Kidney (tissue), 14 donors: ENCODE measurements around the gene CYP1A1. TPM values are rescaled to one million over a fixed set of nuclear protein-coding genes. Genes with fewer than 3 reads are reported as not detected.

ENCODE experiments used
- DNase-seq, 5 donors: peaks; one replicate each; pipeline ENCODE4 v3.0.0-alpha.2; 2013 to 2020
- FAIRE-seq: peaks from 2 replicates; lab custom pipeline; 2012; peaks lifted over from hg19 to GRCh38; lab: Jason Lieb, UNC
- H3K27ac ChIP-seq, 2 donors: one replicate each; pipeline ENCODE4 v1.7.0; 2013; ENCODE audit warnings: low read depth in 2 of 2, low read length in 2 of 2, inconsistent platforms in 1 of 2
- H3K27me3 ChIP-seq: one replicate; pipeline ENCODE4 v1.7.1; 2013; ENCODE audit warnings: low read length, inconsistent platforms; ENCODE audit not compliant: control insufficient read depth, insufficient read depth
- H3K36me3 ChIP-seq, 3 donors: one replicate each; pipeline versions ENCODE4 v1.7.0 to v1.7.1; 2013; ENCODE audit warnings: low read length in 3 of 3, control low read depth in 1 of 3, inconsistent platforms in 1 of 3; ENCODE audit not compliant: insufficient read depth in 3 of 3, control insufficient read depth in 2 of 3
- H3K4me1 ChIP-seq, 3 donors: one replicate each; pipeline versions ENCODE4 v1.7.0 to v1.7.1; 2013; ENCODE audit warnings: low read length in 3 of 3, inconsistent platforms in 1 of 3, low read depth in 1 of 3; ENCODE audit not compliant: control insufficient read depth in 2 of 3, insufficient read depth in 2 of 3
- H3K4me3 ChIP-seq, 3 donors: one replicate each; pipeline versions ENCODE4 v1.7.0 to v1.8.1; 2013; ENCODE audit warnings: low read length in 3 of 3, control low read depth in 1 of 3, inconsistent platforms in 1 of 3
- H3K9ac ChIP-seq, 3 donors: one replicate each; pipeline versions ENCODE4 v1.7.0 to v1.7.1; 2013; ENCODE audit warnings: low read length in 3 of 3, control low read depth in 1 of 3, inconsistent platforms in 1 of 3
- H3K9me3 ChIP-seq, 3 donors: one replicate each; pipeline versions ENCODE4 v1.7.0 to v1.7.1; 2013; ENCODE audit warnings: low read length in 3 of 3, control low read depth in 1 of 3, inconsistent platforms in 1 of 3; ENCODE audit not compliant: control insufficient read depth in 2 of 3, insufficient read depth in 1 of 3
- intact Hi-C: fragments of 100-400 bp; cut with DNase I; formaldehyde crosslinking; loops from one replicate; pipeline ENCODE4 v1.11.1; 2022
- polyA plus RNA-seq: library from polyadenylated mRNA; stranded (reverse); fragments of 350-450 nt; fragmentation: Illumina TruSeq; extraction: RNeasy Lipid Tissue Mini Kit (QIAGEN cat#74804); gene quantifications from one replicate; pipeline ENCODE4 v1.2.3, GENCODE V29; 2014; ENCODE audit warnings: low read depth, low replicate concordance; ENCODE audit not compliant: insufficient read depth
- total RNA-seq: library from RNA; stranded (reverse); fragmentation: NEBNext Ultra II Directional; extraction: Animal tissue kit (Norgen Biotek cat#: 25700); gene quantifications from one replicate; pipeline ENCODE4 v1.2.1, GENCODE V29; 2021
- TF ChIP-seq, protein P1 (sequence below): IDR thresholded peaks from 3 replicates; pipeline ENCODE4 v1.5.1; 2012; ENCODE audit warnings: mild to moderate bottlenecking, moderate library complexity, borderline replicate concordance; ENCODE audit not compliant: insufficient read depth; ENCODE audit errors: extremely low read depth
- donor health status: control.
- donor health status: control.
- donor health status: control.
- donor health status: control.
- donor health status: control.
- donor health status: DM: yes; HTN: yes; CAD: no.
- donor health status: Normal renal cell carcinoma (clear cell type).

The CYP1A1 gene
- total and polyA plus RNA-seq, 2 donors from 2014 or later, result 0.13 to 0.26 TPM

DNA sequence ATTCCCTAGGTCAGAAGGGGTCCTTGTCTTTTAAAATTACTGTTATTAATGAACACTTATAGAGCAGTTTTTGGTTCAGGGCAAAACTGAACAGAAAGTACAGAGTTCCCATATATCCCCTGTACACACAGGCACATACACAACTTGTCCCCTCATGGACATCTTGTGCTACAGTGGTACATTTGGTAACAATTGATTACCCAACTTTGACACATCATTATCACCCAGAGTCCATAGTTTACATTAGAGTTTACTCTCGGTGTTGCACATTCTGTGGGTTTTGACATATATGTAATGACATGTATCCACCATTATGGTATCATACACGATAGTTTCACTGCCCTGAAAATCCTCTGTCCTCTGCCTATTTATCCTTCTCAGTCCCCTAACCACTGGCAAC is 28.5 kb downstream of the CYP1A1 start:
- TF ChIP-seq, protein P1, sequence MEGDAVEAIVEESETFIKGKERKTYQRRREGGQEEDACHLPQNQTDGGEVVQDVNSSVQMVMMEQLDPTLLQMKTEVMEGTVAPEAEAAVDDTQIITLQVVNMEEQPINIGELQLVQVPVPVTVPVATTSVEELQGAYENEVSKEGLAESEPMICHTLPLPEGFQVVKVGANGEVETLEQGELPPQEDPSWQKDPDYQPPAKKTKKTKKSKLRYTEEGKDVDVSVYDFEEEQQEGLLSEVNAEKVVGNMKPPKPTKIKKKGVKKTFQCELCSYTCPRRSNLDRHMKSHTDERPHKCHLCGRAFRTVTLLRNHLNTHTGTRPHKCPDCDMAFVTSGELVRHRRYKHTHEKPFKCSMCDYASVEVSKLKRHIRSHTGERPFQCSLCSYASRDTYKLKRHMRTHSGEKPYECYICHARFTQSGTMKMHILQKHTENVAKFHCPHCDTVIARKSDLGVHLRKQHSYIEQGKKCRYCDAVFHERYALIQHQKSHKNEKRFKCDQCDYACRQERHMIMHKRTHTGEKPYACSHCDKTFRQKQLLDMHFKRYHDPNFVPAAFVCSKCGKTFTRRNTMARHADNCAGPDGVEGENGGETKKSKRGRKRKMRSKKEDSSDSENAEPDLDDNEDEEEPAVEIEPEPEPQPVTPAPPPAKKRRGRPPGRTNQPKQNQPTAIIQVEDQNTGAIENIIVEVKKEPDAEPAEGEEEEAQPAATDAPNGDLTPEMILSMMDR, result no peak
- Histone ChIP-seq H3K27ac (no peak overlapping the region), H3K4me3 (peak overlapping the region in 1 of 3 donors; percentile 99), H3K4me1 (peaks cover 0 to 7% (median 6%) of the 10 kb centered on the region in 3 donors), H3K27me3 (no peaks in the 10 kb centered on the region), H3K9ac (peak overlapping the region in 1 of 3 donors; percentile 90), H3K36me3 (no peaks in the 10 kb centered on the region), H3K9me3 (no peaks in the 10 kb centered on the region)
- FAIRE-seq (no peak), DNase-seq (no peak)
- intact Hi-C loops, result no loop called here

DNA sequence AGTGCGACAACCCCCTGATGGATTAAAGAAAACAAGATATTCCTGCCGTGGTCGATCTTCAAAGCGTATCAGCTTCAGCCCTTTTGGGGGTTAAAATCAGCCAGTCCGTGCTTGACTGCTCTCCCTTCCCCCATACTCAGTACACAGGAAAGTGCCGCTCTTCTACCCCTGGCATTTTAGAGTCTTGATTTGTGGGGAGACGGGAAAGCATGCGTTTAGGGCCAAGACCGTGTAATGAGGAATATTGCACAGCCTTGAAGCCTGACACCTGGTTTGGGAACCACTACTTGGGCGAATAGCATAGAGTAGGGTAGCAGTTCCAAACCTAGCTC is 29.0 kb downstream of the CYP1A1 start:
- peaks cover 0 to 7% (median 6%) of the 10 kb centered on the region in 3 donors for H3K4me1 ChIP-seq
- H3K9me3 ChIP-seq, result no peaks in the 10 kb centered on the region
- DNase-seq, result no peak
- no peak overlapping the region for H3K27ac ChIP-seq
- no peaks in the 10 kb centered on the region for H3K36me3 ChIP-seq
- intact Hi-C loops, result no loop called here
- no peaks in the 10 kb centered on the region for H3K27me3 ChIP-seq
- H3K9ac ChIP-seq, result peak overlapping the region; percentile 52 to 90 (median 86)
- TF ChIP-seq, protein P1, result no peak
- no peak for FAIRE-seq
- peak overlapping the region; percentile 80 to 99 (median 90) for H3K4me3 ChIP-seq

DNA sequence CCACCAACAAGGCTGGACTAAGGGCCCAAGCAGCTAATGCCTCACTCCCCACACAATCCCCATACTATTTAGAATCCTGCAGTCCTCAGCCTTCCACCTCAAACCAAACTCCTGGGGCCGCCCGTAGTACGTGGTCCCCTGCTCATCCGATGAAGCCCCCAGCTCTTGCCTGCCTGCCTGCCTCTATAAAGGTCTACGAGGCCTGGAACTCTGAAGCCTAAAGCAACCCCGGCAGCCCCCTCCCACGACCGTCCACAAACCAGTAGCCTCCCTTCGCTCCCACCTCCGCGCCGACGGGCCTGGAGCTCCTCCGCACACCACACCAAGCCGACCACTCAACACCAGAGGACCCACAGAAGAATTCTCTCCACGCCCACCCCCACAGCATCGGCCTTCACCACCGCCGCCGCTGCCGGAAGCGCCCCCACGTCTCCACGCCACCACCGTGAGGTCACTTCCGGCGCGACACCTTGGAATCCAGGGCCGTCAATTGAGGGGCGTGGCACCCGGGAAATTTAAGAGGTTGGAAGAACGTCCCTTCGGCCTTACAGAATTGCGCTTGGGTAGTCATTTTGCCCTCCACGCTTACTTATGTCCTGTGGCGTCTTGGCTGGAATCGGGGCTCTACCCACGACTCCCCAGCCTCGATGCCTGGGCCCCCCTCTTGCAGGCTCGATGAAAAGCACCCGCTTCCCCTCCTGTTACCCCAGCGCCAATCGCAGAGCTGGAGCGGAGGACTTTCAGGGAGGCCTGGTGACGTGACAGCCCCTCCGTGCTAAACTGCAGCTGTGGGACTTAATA is 29.5 kb downstream of the CYP1A1 start, which contains the start of gene EDC3:
Gene EDC3 (minus strand): TSS at position 428 of the 801 bp plus-strand sequence. CDS start 20,900 bp downstream, outside the sequence.
- intact Hi-C loops, result no loop called here

More for the DNA sequence above, 29.5 kb downstream of the CYP1A1 start, which contains the start of gene EDC3:
- peak within 1 kb of the TSS; percentile 79 to 90 (median 86) for H3K9ac ChIP-seq
- no peaks in the 10 kb centered on the region for H3K27me3 ChIP-seq
- no peaks in the 10 kb centered on the region for H3K9me3 ChIP-seq
- DNase-seq (peak; percentile 92 to 98 (median 95)), FAIRE-seq (no peak)
- H3K27ac ChIP-seq, result peak within 1 kb of the TSS; percentile 9 to 62
- peaks cover 0 to 7% (median 6%) of the 10 kb centered on the region in 3 donors for H3K4me1 ChIP-seq
- H3K36me3 ChIP-seq, result no peaks in the 10 kb centered on the region
- H3K4me3 ChIP-seq, result peak within 1 kb of the TSS; percentile 80 to 99 (median 90)
- TF ChIP-seq, protein P1, result no peak
